Neural cell (in vitro differentiated cells): Measurements from ENCODE around the gene TREML1. TPM values are rescaled to one million over a fixed set of nuclear protein-coding genes. Genes with fewer than 3 reads are reported as not detected.

Source experiments
- H2AFZ ChIP-seq: fragments of 200-600, 300-800 bp; sonication (generic), shearing (Covaris generic); 2 replicates; pipeline ENCODE4 v1.6.0; 2014; ENCODE audit warnings: low read depth, mild to moderate bottlenecking, antibody characterized with exemption, low read length, moderate library complexity
- H3F3A ChIP-seq: fragments of 200-600 bp; shearing (Covaris generic); 2 replicates; pipeline ENCODE4 v1.6.1; 2016; ENCODE audit warnings: mild to moderate bottlenecking, moderate library complexity, mixed read lengths, antibody characterized with exemption, low read length; ENCODE audit not compliant: insufficient read depth, poor library complexity, severe bottlenecking
- H3K27ac ChIP-seq: fragments of 200-600, 300-800 bp; sonication (generic), shearing (Covaris generic); 2 replicates; pipeline ENCODE4 v1.5.1; 2014; ENCODE audit warnings: mild to moderate bottlenecking, low read length, moderate library complexity
- H3K27me3 ChIP-seq: fragments of 300-800, 200-600 bp; sonication (generic), shearing (Covaris generic); 2 replicates; pipeline ENCODE4 v1.6.0; 2014; ENCODE audit warnings: mild to moderate bottlenecking, low read depth, low read length, moderate library complexity; ENCODE audit not compliant: insufficient read depth
- H3K36me3 ChIP-seq: fragments of 300-800, 200-600 bp; sonication (generic), shearing (Covaris generic); 2 replicates; pipeline ENCODE4 v1.5.1; 2014; ENCODE audit warnings: mild to moderate bottlenecking, antibody characterized with exemption, low read length, moderate library complexity; ENCODE audit not compliant: insufficient read depth
- H3K4me2 ChIP-seq: fragments of 300-800, 200-600 bp; sonication (generic), shearing (Covaris generic); 2 replicates; pipeline ENCODE4 v1.6.0; 2014; ENCODE audit warnings: mild to moderate bottlenecking, low read length
- H3K4me3 ChIP-seq: fragments of 300-800, 200-600 bp; sonication (generic), shearing (Covaris generic); 2 replicates; pipeline ENCODE4 v1.5.1; 2014; ENCODE audit warnings: mild to moderate bottlenecking, low read length, moderate library complexity
- H3K79me2 ChIP-seq: fragments of 200-600 bp; shearing (Covaris generic); replicated peaks from 2 replicates; pipeline ENCODE4 v1.6.0; 2014; ENCODE audit warnings: mild to moderate bottlenecking, low read length, moderate library complexity; ENCODE audit not compliant: insufficient read depth
- H3K9ac ChIP-seq: fragments of 300-800, 200-600 bp; sonication (generic), shearing (Covaris generic); 2 replicates; pipeline ENCODE4 v1.6.1; 2016; ENCODE audit warnings: mild to moderate bottlenecking, low read length, mixed read lengths
- H3K9me2 ChIP-seq: fragments of 200-600 bp; shearing (Covaris generic); 2 replicates; pipeline ENCODE4 v1.6.1; 2016; ENCODE audit warnings: mild to moderate bottlenecking, low read length, mixed read lengths; ENCODE audit not compliant: insufficient read depth
- H3K9me3 ChIP-seq: fragments of 200-600, 300-800 bp; sonication (generic), shearing (Covaris generic); 2 replicates; pipeline ENCODE4 v1.6.1; 2016; ENCODE audit warnings: mild to moderate bottlenecking, mixed run types, low read length, moderate library complexity, mixed read lengths
- H4K20me1 ChIP-seq: fragments of 200-600 bp; shearing (Covaris generic); 2 replicates; pipeline ENCODE4 v1.6.1; 2016; ENCODE audit warnings: mild to moderate bottlenecking, mixed run types; ENCODE audit not compliant: insufficient read depth
- CTCF ChIP-seq: fragments of 450-650 bp; IDR thresholded peaks from 2 replicates; pipeline ENCODE4 v1.5.1; 2014; ENCODE audit warnings: antibody characterized with exemption, mild to moderate bottlenecking, moderate library complexity; ENCODE audit not compliant: poor library complexity, severe bottlenecking
- EP300 ChIP-seq: fragments of 450-650 bp; conservative IDR thresholded peaks from 2 replicates; pipeline ENCODE4 v1.6.1; 2014; ENCODE audit warnings: antibody characterized with exemption, mild to moderate bottlenecking, moderate library complexity; ENCODE audit not compliant: poor library complexity, severe bottlenecking
- EZH2 ChIP-seq: fragments of 200-600, 300-800 bp; shearing (Covaris generic), sonication (generic); IDR thresholded peaks from 2 replicates; pipeline ENCODE4 v1.6.1; 2014; ENCODE audit warnings: antibody characterized with exemption, low read length, borderline replicate concordance, mild to moderate bottlenecking; ENCODE audit not compliant: insufficient read depth, poor library complexity, severe bottlenecking
- MXI1 ChIP-seq: fragments of 450-650 bp; conservative IDR thresholded peaks from 2 replicates; pipeline ENCODE4 v1.6.1; 2014; ENCODE audit warnings: antibody characterized with exemption, mild to moderate bottlenecking; ENCODE audit not compliant: poor library complexity, severe bottlenecking
- POLR2AphosphoS5 ChIP-seq: IDR thresholded peaks from 2 replicates; pipeline ENCODE4 v1.6.1; 2012
- RAD21 ChIP-seq: fragments of 450-650 bp; conservative IDR thresholded peaks from 2 replicates; pipeline ENCODE4 v1.6.1; 2014; ENCODE audit warnings: antibody characterized with exemption, mild to moderate bottlenecking, moderate library complexity
- REST ChIP-seq: IDR thresholded peaks from 2 replicates; pipeline ENCODE4 v1.6.1; 2012; ENCODE audit warnings: borderline replicate concordance
- SMC3 ChIP-seq: fragments of 450-650 bp; conservative IDR thresholded peaks from 2 replicates; pipeline ENCODE4 v1.6.1; 2014; ENCODE audit warnings: antibody characterized with exemption, mild to moderate bottlenecking, moderate library complexity; ENCODE audit not compliant: poor library complexity
- TAF1 ChIP-seq: IDR thresholded peaks from 2 replicates; pipeline ENCODE4 v1.6.1; 2012; ENCODE audit warnings: low read depth
- polyA plus RNA-seq: library from polyadenylated mRNA; depleted of rRNA; stranded (reverse); fragments of >200 nt; gene quantifications from 2 replicates; pipeline ENCODE4 v1.2.3, GENCODE V29; 2014

The TREML1 gene
- polyA plus RNA-seq, 1 donor from 2014 or later: not detected

DNA sequence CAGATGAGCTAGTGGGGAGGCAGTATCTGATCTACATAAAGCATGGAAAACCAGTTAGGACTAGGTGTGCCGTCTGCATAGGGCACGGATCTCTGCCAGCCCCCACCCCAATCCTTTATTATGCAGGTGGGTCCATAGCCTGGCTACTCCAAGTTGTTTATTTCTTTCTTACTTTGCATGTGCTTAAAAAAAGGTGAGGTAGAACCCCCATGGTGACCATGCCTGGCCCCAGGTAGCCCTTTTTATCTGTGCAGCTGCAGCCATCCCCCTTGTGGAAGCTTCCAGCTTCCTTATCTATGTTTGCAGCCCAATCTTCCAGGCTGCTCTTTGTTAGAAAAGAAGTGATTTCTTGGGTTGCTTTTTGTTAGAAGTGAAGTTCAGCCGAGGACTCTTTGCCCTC is 17.8 kb upstream of the TREML1 start:
- Histone ChIP-seq H3K4me3 (no peak overlapping the region), H4K20me1 (no peaks in the 10 kb centered on the region), H3K4me2 (no peak overlapping the region), H3K79me2 (no peaks in the 10 kb centered on the region), H3K27me3 (no peaks in the 10 kb centered on the region), H3K9me3 (no peaks in the 10 kb centered on the region), H3K9ac (no peak overlapping the region), H2AFZ (no peak overlapping the region), H3F3A (no peaks in the 10 kb centered on the region), H3K27ac (no peak overlapping the region), H3K9me2 (no peaks in the 10 kb centered on the region), H3K36me3 (no peaks in the 10 kb centered on the region)
- no peak for TF ChIP-seq EP300
- TF ChIP-seq MXI1: no peak
- TF ChIP-seq CTCF: no peak
- TF ChIP-seq TAF1: no peak
- no peak for TF ChIP-seq REST
- TF ChIP-seq SMC3: no peak
- TF ChIP-seq POLR2AphosphoS5: no peak
- TF ChIP-seq RAD21: no peak
- TF ChIP-seq EZH2: no peak

GRCh38 chr6:41170547-41171160 is 16.5 kb upstream of the TREML1 start:
- Histone ChIP-seq H3K9me3 (no peaks in the 10 kb centered on the region), H3K4me3 (no peak overlapping the region), H3K27ac (no peak overlapping the region), H3K9me2 (no peaks in the 10 kb centered on the region), H3K27me3 (no peaks in the 10 kb centered on the region), H3K36me3 (no peaks in the 10 kb centered on the region), H2AFZ (no peak overlapping the region), H3F3A (no peaks in the 10 kb centered on the region), H3K9ac (no peak overlapping the region), H4K20me1 (no peaks in the 10 kb centered on the region), H3K79me2 (no peaks in the 10 kb centered on the region), H3K4me2 (no peak overlapping the region)
- TF ChIP-seq EZH2: no peak
- TF ChIP-seq EP300: no peak
- TF ChIP-seq SMC3: no peak
- no peak for TF ChIP-seq REST
- no peak for TF ChIP-seq CTCF
- TF ChIP-seq RAD21: no peak
- no peak for TF ChIP-seq POLR2AphosphoS5
- no peak for TF ChIP-seq MXI1
- no peak for TF ChIP-seq TAF1
